Retinal pigment epithelial cell (primary cell): ENCODE data around the gene ZNF155.
A peak's percentile ranks its signal among the peaks of the same experiment; 100 is the strongest.

ENCODE experiments used
- DNase-seq: peaks from one replicate; pipeline ENCODE4 v3.0.0-alpha.2; 2010; ENCODE audit warnings: low read depth
- H3K4me3 ChIP-seq: 2 replicates; pipeline ENCODE4 v1.5.1; 2011; ENCODE audit warnings: mild to moderate bottlenecking, low read length, control low read depth, moderate library complexity
- TF ChIP-seq, protein P1 (sequence below): conservative IDR thresholded peaks from 2 replicates; pipeline ENCODE4 v1.5.1; 2011; ENCODE audit warnings: low read depth, low read length, control low read depth, inconsistent platforms

ZNF155 gene

DNA sequence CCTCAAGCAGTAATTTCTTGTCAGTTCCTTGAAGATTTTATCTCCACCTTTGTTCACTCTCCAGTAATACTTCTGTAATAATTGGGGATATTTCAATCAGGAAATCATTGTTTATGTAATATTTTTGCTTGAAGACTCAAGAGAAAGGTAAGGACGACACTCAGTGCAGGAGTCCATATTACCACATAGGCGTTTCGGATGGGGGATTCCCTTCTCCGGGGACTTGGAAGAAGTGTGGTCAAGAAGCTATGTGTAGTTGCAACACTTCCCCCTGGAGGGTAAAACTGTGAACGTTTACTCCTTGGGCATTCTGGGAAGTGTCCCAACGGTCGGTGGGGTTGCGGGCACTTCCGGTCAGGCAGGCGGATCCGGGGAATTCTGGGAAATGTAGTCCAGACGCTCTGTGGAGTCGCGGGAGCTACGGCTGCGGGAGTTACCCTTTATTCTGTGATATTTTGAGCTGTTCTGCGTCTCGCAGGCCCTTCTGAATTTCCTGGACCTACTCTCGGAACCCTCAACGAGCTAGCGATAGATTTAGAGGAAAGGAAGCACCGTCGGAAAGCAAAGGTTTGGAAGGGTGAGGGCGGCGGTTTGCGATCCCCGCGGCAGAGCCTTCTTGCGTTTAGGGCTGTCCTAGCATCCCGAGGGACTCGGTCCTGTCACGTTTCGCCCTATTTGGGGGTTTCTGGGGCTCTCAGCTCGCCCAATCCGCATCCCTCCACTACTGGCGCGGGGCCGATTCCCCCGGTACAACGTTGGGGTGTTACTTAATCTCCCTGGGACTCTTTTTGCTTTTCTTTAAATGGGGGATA is 32.9 kb upstream of the ZNF155 start, which contains the start of gene ZNF221:
Gene ZNF221, plus strand, starts transcription at position 395 of the 812 bp plus-strand sequence. CDS start 11,499 bp downstream, outside the sequence.
- DNase-seq = peak; percentile 91
- TF ChIP-seq, protein P1, sequence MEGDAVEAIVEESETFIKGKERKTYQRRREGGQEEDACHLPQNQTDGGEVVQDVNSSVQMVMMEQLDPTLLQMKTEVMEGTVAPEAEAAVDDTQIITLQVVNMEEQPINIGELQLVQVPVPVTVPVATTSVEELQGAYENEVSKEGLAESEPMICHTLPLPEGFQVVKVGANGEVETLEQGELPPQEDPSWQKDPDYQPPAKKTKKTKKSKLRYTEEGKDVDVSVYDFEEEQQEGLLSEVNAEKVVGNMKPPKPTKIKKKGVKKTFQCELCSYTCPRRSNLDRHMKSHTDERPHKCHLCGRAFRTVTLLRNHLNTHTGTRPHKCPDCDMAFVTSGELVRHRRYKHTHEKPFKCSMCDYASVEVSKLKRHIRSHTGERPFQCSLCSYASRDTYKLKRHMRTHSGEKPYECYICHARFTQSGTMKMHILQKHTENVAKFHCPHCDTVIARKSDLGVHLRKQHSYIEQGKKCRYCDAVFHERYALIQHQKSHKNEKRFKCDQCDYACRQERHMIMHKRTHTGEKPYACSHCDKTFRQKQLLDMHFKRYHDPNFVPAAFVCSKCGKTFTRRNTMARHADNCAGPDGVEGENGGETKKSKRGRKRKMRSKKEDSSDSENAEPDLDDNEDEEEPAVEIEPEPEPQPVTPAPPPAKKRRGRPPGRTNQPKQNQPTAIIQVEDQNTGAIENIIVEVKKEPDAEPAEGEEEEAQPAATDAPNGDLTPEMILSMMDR = peak; percentile 59

GRCh38 chr19:43956827-43957226 is 27.2 kb upstream of the ZNF155 start:
- DNase-seq = no peak
- TF ChIP-seq, protein P1 = no peak
- H3K4me3 ChIP-seq = no peak overlapping the region

More for the DNA sequence above, 32.9 kb upstream of the ZNF155 start, which contains the start of gene ZNF221:
- peak within 1 kb of the TSS; percentile 95 for H3K4me3 ChIP-seq

GRCh38 chr19:43957891-43958290 is 26.1 kb upstream of the ZNF155 start:
- no peak for DNase-seq
- no peak overlapping the region for H3K4me3 ChIP-seq
- TF ChIP-seq, protein P1 = no peak

DNA sequence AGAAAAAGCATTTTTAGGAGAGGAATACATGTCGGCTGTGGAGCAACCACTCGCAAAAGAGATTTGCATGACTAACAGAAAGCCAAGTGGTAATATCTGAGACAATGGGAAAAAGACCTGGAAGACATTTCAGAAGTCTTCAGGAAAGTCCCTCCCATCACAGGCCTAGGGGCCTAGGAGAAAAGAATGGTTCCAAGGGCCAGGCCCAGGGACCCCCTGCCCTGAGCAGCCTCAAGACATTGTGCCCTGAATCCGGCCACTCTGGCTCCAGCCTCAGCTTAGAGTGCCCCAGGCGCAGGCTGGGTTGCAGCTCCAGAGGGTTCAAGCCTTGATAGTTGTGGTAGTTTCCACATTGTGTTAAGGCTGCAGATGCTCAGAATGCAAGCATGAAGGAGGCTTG is 23.6 kb upstream of the ZNF155 start:
- no peak for DNase-seq
- no peak overlapping the region for H3K4me3 ChIP-seq
- TF ChIP-seq, protein P1 = no peak

GRCh38 chr19:43966079-43966694 is 17.8 kb upstream of the ZNF155 start:
- TF ChIP-seq, protein P1 = no peak
- no peak overlapping the region for H3K4me3 ChIP-seq
- DNase-seq = no peak

GRCh38 chr19:43976732-43977131 is 7.3 kb upstream of the ZNF155 start:
- TF ChIP-seq, protein P1 = no peak
- H3K4me3 ChIP-seq = no peak overlapping the region
- no peak for DNase-seq
